Endothelial cell of umbilical vein (primary cell): ENCODE data around the gene GPLD1. TPM values are rescaled to one million over a fixed set of nuclear protein-coding genes. Genes with fewer than 3 reads are reported as not detected.

Source experiments
- BruUV-seq: library from RNA; stranded (reverse); fragments of 400-500 nt; replicated peaks from 2 replicates; lab custom pipeline; 2021; lab: Mats Ljungman, UMichigan
- CTCF ChIA-PET: fragments of 300-600, 350-600 bp; sonication (Branson Sonifier 250); formaldehyde crosslinking; loops from one replicate; lab custom pipeline; 2021; ENCODE audit warnings: antibody characterized with exemption, inconsistent platforms; lab: Charles Lee
- POLR2A ChIA-PET: fragments of 300-600, 350-600 bp; sonication (Branson Sonifier 250); formaldehyde crosslinking; loops from one replicate; lab custom pipeline; 2021; ENCODE audit warnings: antibody characterized with exemption, inconsistent platforms; lab: Charles Lee
- DNase-seq: peaks from one replicate; pipeline ENCODE4 v3.0.0-alpha.2; 2011; ENCODE audit warnings: low read depth, low spot score
- FAIRE-seq: peaks from 2 replicates; lab custom pipeline; 2011; peaks lifted over from hg19 to GRCh38; lab: Jason Lieb, UNC
- H2AFZ ChIP-seq: 2 replicates; pipeline ENCODE4 v1.6.0; 2012; ENCODE audit warnings: low read depth, low read length, control low read depth, inconsistent platforms
- H3K27ac ChIP-seq: 2 replicates; pipeline ENCODE4 v1.5.1; 2011; ENCODE audit warnings: low read depth, mild to moderate bottlenecking, control low read depth, low read length, moderate library complexity; ENCODE audit not compliant: insufficient read depth
- H3K27me3 ChIP-seq, 2 experiments: 2 replicates each; pipeline versions ENCODE4 v1.6.0 to v1.6.1; 2011; ENCODE audit warnings: low read length in 2 of 2, mixed read lengths in 1 of 2; ENCODE audit not compliant: control insufficient read depth in 2 of 2, insufficient read depth in 2 of 2
- H3K36me3 ChIP-seq, 2 experiments: 2 replicates in 1 of 2; 3 replicates in 1 of 2; pipeline ENCODE4 v1.5.1; 2011; ENCODE audit warnings: low read length in 2 of 2, mild to moderate bottlenecking in 1 of 2, moderate library complexity in 1 of 2; ENCODE audit not compliant: control insufficient read depth in 2 of 2, insufficient read depth in 2 of 2; ENCODE audit errors: extremely low read depth in 1 of 2
- H3K4me1 ChIP-seq: 3 replicates; pipeline ENCODE4 v1.5.1; 2011; ENCODE audit warnings: mild to moderate bottlenecking, low read length; ENCODE audit not compliant: control insufficient read depth, insufficient read depth; ENCODE audit errors: extremely low read depth
- H3K4me2 ChIP-seq: 2 replicates; pipeline ENCODE4 v1.6.1; 2011; ENCODE audit warnings: low read length, control low read depth, mixed read lengths; ENCODE audit not compliant: insufficient read depth
- H3K4me3 ChIP-seq, 3 experiments: fragments of 200-600 bp in 1 of 3; sonication (generic), shearing (Covaris generic) in 1 of 3; replicated peaks in 1 of 3; 2 replicates each; pipeline ENCODE4 v1.5.1; 2011 to 2016; ENCODE audit warnings: control low read depth in 3 of 3, low read length in 3 of 3, mild to moderate bottlenecking in 2 of 3, inconsistent platforms in 1 of 3, low read depth in 1 of 3, moderate library complexity in 1 of 3; ENCODE audit not compliant: insufficient read depth in 1 of 3
- H3K79me2 ChIP-seq: 2 replicates; pipeline ENCODE4 v1.6.0; 2012; ENCODE audit warnings: low read length, inconsistent platforms; ENCODE audit not compliant: control insufficient read depth, insufficient read depth
- H3K9ac ChIP-seq: replicated peaks from 2 replicates; pipeline ENCODE3; 2011; ENCODE audit warnings: low read length, control low read depth; ENCODE audit not compliant: insufficient read depth; ENCODE audit errors: extremely low read depth
- H3K9me1 ChIP-seq: replicated peaks from 3 replicates; pipeline ENCODE4 v1.6.0; 2011; ENCODE audit warnings: mild to moderate bottlenecking, low read length; ENCODE audit not compliant: control insufficient read depth, insufficient read depth; ENCODE audit errors: extremely low read depth
- H3K9me3 ChIP-seq: replicated peaks from 2 replicates; pipeline ENCODE4 v1.5.1; 2012; ENCODE audit warnings: low read length, inconsistent platforms; ENCODE audit not compliant: control insufficient read depth, insufficient read depth
- H4K20me1 ChIP-seq: replicated peaks from 2 replicates; pipeline ENCODE3; 2011; ENCODE audit warnings: mild to moderate bottlenecking, low read length; ENCODE audit not compliant: control insufficient read depth, insufficient read depth; ENCODE audit errors: extremely low read depth
- CTCF ChIP-seq, 2 donors: IDR thresholded peaks; 1 replicate in 1 of 2; 2 replicates in 1 of 2; pipeline ENCODE4 v1.5.1; 2011; ENCODE audit warnings: low read length in 2 of 2, mild to moderate bottlenecking in 2 of 2, moderate library complexity in 2 of 2, control low read depth in 1 of 2, inconsistent platforms in 1 of 2, low read depth in 1 of 2; ENCODE audit not compliant: insufficient read depth in 1 of 2; ENCODE audit errors: extremely low read depth in 1 of 2
- EZH2 ChIP-seq: IDR thresholded peaks from 2 replicates; pipeline ENCODE4 v1.6.1; 2012; ENCODE audit warnings: borderline replicate concordance, low read depth, mild to moderate bottlenecking, moderate library complexity, low read length, inconsistent platforms; ENCODE audit not compliant: severe bottlenecking
- FOS ChIP-seq: IDR thresholded peaks from 2 replicates; pipeline ENCODE4 v1.6.1; 2011; ENCODE audit warnings: mild to moderate bottlenecking, low read length, moderate library complexity, borderline replicate concordance; ENCODE audit not compliant: insufficient read depth
- GATA2 ChIP-seq: IDR thresholded peaks from 2 replicates; pipeline ENCODE4 v1.7.0; 2011; ENCODE audit warnings: low read depth, mild to moderate bottlenecking, moderate library complexity, mixed read lengths, low read length; ENCODE audit not compliant: insufficient read length, insufficient read depth
- JUN ChIP-seq: IDR thresholded peaks from 2 replicates; pipeline ENCODE4 v1.6.1; 2011; ENCODE audit warnings: borderline replicate concordance, low read depth; ENCODE audit not compliant: insufficient read length, insufficient read depth
- MAX ChIP-seq: IDR thresholded peaks from 2 replicates; pipeline ENCODE4 v1.6.1; 2011; ENCODE audit not compliant: insufficient read depth, insufficient read length
- MYC ChIP-seq: IDR thresholded peaks from one replicate; pipeline ENCODE4 v1.6.1; 2011; ENCODE audit warnings: mild to moderate bottlenecking, low read depth, low read length
- POLR2A ChIP-seq: IDR thresholded peaks from 2 replicates; pipeline ENCODE4 v1.6.1; 2012; ENCODE audit warnings: low read depth, mild to moderate bottlenecking, control low read depth, low read length
- POLR2AphosphoS5 ChIP-seq: IDR thresholded peaks from 2 replicates; pipeline ENCODE4 v1.6.1; 2012; ENCODE audit warnings: low read depth, mild to moderate bottlenecking, control low read depth, low read length, moderate library complexity; ENCODE audit not compliant: insufficient read depth
- dilution Hi-C: fragments of 300-500 bp; cut with MboI; formaldehyde crosslinking; loops from one replicate; pipeline ENCODE4 v1.15.0; 2019; ENCODE audit warnings: low sequenced_read_pairs; ENCODE audit not compliant: extremely low pct_ligation_motif_present
- intact Hi-C: fragments of 100-400 bp; cut with micrococcal nuclease; formaldehyde crosslinking; loops from one replicate; pipeline ENCODE4 v1.10.0; 2022
- polyA plus RNA-seq, 4 experiments: library from polyadenylated mRNA; depleted of rRNA in 3 of 4; stranded (reverse) in 3 of 4; unstranded in 1 of 4; fragments of >200 nt; gene quantifications; 2 replicates each; pipeline versions ENCODE4 v1.2.1 to v1.2.3, GENCODE V29; 2011 to 2012; ENCODE audit warnings: missing spikeins in 1 of 4
- total RNA-seq: library from RNA; stranded (reverse); gene quantifications from 2 replicates; pipeline ENCODE4 v1.2.3, GENCODE V29; 2021

The GPLD1 gene
- total and polyA plus RNA-seq, 2 donors (not counting 3 experiments of a cell fraction or from before 2014, with no cell fraction given): 0.03 to 0.53 TPM

GRCh38 chr6:24419526-24419925 lies 69.9 kb downstream of the GPLD1 start:
- DNase-seq (no peak), FAIRE-seq (no peak)
- no TSS peak for BruUV-seq
- no peaks in the 10 kb centered on the region for H3K9me3 ChIP-seq
- H3K27me3 ChIP-seq: no peaks in the 10 kb centered on the region
- dilution Hi-C loops: no loop called here
- intact Hi-C loops: no loop called here
- no peak overlapping the region for H3K4me3 ChIP-seq
- H3K4me1 ChIP-seq: no peaks in the 10 kb centered on the region
- H2AFZ ChIP-seq: no peak overlapping the region
- ChIA-PET CTCF (no interaction called here), POLR2A (no interaction called here)
- H3K36me3 ChIP-seq: peaks cover 14 to 21% of the 10 kb centered on the region in 2 experiments
- H3K27ac ChIP-seq: no peak overlapping the region
- H3K9ac ChIP-seq: no peak overlapping the region
- H3K9me1 ChIP-seq: no peaks in the 10 kb centered on the region
- TF ChIP-seq MAX: no peak
- no peak for TF ChIP-seq EZH2
- TF ChIP-seq FOS: no peak
- TF ChIP-seq CTCF (IDR thresholded peaks at IDR 0.05; ENCODE audit: extremely low read depth in 1 of 2, insufficient read depth in 1 of 2, low read depth in 1 of 2, low read length in 2 of 2): no peak
- TF ChIP-seq MYC: no peak
- no peak for TF ChIP-seq POLR2A
- TF ChIP-seq POLR2AphosphoS5: no peak
- TF ChIP-seq JUN: no peak
- no peak for TF ChIP-seq GATA2
- H3K79me2 ChIP-seq: no peaks in the 10 kb centered on the region
- H4K20me1 ChIP-seq: no peaks in the 10 kb centered on the region
- no peak overlapping the region for H3K4me2 ChIP-seq
